GM18520 (cell line): Measurements from ENCODE around the gene NUDCD2.
"Not testable (repeated sequence)": the region's sequence is repeated elsewhere in the genome, so short reads cannot be mapped to it uniquely, and the experiment has no call there.

ENCODE experiments used
- ATAC-seq: cut with Tn5 transposase; IDR thresholded peaks from one replicate; pipeline ENCODE4 v1.9.1; 2021; ENCODE audit not compliant: unreplicated experiment

The NUDCD2 gene

DNA sequence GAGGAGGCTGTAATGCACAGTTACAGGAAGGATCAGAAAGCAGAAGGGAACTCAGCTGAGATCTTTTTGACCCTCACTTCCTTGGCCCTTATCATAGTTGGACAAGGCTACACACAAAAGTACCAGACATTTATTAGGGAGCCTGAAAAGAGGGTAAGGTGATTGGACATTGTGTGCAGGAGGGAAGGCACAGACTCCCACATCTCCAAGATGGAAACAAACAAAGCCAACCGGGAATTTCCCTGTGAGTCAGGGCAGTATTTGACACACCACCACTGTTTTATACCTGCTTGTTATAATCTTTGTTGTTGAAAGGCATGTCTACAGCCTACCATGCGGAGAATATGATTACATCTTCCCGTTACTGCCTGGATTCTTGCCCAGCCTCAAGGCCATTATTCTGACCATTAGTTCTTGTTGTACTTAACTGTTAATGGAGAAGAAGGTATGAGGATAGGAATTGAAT, 25.5 kb downstream of the NUDCD2 start:
- ATAC-seq: no peak

DNA sequence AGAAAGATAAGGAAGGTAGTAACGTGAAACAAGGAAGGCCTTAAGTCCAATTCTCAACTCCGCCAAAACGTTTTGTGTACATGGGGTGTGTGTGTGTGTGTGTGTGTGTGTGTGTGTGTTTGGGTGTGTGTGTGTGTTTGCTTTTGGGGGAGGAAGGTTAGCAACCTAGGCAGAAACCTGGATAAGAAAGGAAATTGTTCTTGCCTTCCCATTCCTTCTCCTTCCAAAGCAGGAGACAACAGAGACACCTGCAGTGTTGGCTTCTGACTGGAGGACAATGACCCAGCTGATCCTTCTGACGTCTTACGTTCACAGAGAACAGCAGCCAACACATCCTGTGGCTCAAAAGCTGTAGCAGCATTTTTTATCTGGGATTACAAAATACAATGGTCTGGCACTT, 26.6 kb downstream of the NUDCD2 start:
- no peak for ATAC-seq

GRCh38 chr5:163432544-163432943, 27.4 kb downstream of the NUDCD2 start:
- ATAC-seq: no peak

GRCh38 chr5:163426128-163426527, 33.8 kb downstream of the NUDCD2 start:
- ATAC-seq: not testable (repeated sequence)

DNA sequence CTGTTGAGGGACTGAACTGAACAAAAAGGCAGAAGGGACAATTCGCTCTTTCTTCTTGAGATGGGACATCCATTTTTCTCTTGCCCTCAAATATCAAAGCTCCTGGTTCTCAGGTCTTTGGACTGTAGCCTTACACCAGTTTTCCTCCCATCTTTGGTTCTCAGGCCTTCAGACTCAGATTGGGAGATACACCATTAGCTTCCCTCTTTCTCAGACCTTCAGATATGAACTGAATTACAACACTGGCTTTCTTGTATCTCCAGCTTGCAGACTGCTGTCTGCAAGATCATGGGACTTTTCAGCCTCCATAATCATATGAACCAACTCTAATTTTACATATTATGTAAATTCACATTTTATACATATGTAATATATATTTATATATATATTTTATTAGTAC, 35.1 kb downstream of the NUDCD2 start:
- ATAC-seq: no peak

- not testable (repeated sequence) for ATAC-seq
These were observed 44.2 kb downstream of the NUDCD2 start for GRCh38 chr5:163415673-163416072.

GRCh38 chr5:163410505-163410904, 49.4 kb downstream of the NUDCD2 start:
- no peak for ATAC-seq

GRCh38 chr5:163409384-163409783, 50.5 kb downstream of the NUDCD2 start:
- ATAC-seq: no peak

DNA sequence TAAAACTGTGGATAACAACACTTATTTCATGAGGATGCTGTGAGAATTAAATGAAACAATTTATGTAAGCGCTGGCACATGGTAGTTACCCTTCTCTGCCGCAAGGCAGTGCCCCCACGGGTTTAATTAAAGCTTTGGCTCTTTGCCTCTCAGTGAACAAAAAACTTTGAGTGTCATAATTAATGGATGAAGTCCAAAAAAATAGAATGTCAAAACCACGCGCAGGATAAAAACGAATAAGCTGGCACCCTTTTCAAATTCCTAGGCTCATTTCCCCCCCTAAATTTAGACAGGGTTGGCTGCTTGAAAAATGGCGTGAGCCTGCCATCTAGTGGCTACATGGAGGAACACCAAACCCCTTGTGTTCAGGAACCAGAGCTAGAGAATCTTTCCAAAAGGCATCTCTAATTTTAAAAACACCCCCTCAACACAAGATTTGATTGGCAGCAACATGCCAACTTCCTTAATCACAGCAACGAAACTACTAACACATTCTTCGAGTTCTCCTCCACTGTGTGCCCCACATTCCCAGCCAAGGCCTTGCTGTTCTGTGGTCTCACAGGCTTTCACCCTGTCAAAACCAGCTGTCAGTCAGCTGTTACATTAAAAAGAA, 51.5 kb downstream of the NUDCD2 start:
- peak; percentile 48 for ATAC-seq

DNA sequence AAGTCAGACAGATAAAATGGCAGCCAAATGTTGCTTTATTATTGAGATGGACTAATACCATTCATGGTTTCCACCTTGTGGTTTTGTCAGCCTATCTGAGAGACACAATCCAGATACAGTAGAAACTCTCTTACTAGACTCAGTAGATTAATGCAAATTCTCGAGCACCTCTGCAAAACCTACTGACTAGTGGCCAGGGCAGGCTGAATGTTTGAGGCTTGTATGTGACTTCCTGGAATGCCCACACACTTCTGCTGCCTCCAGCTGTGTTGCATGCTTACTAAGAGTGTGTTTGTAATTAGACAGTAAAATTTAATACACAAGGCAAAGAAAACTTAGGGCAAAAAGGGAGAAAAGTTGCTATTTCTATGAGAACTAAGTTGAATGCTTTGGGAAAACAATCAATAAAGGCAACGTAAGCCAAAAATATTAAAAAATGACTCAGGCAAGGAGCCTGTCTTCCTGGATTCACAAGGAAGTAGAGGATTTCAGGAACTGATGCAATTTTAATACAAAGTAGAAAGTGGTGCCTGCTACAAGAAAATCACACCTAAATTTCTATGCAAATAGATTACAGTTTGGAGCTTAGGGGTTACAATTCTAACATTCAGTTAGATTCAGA, 52.8 kb downstream of the NUDCD2 start:
- peak; percentile 93 for ATAC-seq

DNA sequence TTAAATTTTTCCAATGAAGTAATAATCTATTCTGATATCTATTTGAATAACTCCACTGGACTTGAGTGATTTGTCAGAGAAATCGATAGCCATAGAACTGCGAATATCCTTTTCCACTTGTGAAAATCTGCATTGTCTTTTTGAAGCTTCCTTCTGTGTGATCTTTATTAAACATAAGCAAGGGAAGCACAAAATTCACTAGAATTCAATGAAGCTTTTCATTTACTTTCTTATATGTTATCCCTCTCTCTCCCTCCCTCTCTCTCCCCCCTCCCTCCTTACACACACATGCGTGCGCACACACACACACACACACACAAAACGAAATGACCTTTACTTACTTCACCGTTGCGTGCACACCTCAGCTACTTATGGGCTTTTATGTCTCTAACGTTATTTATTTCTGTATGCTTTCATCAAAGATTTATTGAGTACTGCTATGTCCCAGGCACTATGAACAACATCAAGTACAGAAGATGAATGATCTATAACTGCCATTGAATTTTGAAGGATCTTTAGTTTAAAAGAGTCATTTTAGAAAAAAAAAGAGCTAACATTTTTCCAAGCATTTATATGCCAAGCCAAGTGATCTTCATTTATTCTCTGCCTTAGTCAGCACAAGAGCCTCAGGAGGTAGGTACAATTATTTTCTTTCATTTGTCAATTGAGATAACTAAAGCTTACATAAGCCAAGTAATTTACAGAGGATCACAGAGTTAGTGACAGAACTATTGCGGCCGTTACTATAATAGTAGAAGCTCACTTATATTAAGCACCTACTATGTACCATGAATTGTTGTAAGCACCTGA, 55.3 kb downstream of the NUDCD2 start:
- no peak for ATAC-seq

DNA sequence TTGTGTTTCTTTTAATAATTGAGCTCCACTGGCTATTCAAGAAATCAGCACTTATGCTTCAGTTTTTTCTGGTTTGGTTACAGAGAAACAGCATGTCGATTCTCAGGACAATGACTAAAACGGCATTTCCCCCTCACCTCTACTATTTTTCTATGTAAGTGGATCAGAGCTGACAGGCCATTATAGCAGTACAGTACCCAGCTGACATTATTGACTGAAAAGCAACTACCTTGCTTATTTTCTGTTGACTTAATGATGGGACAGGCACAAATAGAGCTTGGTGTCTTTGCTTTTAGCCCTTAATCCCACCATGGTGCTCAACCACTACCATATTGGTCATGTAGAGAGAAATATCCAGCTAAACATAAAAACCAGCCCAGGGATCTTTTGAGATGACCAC, 57.9 kb downstream of the NUDCD2 start:
- ATAC-seq: no peak

- ATAC-seq: no peak
These were observed 58.6 kb downstream of the NUDCD2 start for GRCh38 chr5:163401271-163401670.

GRCh38 chr5:163399923-163400322, 60.0 kb downstream of the NUDCD2 start:
- ATAC-seq: no peak

DNA sequence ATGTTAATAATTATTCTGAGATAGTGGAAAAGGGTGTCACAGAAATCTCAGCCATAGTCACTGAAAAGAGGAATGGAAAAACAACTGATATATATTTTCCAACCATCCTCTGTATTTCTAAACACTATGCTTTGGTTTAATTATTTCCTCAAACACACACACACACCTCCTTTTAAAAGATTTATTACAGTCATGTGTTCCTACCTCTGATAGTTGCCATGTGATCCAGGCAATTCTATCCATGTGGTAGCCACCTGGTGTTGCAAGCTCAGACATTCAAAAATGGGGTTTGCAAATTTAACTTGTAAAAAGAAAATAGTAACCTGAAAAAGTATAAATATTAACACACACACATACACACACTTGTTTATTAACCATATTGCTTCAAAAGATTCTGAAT, 62.5 kb downstream of the NUDCD2 start:
- no peak for ATAC-seq

DNA sequence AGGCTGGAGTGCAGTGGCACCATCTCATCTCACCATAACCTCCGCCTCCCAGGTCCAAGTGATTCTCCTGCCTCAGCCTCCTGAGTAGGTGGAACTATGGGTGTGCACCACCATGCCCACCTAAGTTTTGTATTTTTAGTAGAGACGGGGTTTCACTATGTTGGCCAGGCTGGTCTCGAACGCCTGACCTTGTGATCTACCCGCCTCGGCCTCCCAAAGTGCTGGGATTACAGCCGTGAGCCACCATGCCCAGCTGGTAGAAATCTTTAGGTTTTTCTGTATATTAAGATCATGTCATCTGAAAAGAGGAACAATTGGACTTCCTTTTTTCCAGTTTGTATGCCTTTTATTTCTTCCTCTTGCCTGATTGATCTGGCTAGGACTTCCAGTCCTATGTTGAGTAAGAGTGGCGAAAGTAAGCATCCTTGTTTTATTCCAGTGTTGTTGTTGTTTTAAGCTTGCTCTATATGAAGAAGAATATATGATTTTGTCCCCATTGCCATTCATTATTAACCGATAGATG, 63.0 kb downstream of the NUDCD2 start:
- not testable (repeated sequence) for ATAC-seq
